Stimulated activated memory B cell treated with anti-CD40 and anti-IgM and Interleukin-4, amounts not matched to agents 10 μg/mL and 1 μg/mL and 100 μg/mL, for 72 hours (primary cell): ENCODE measurements around the gene SLC15A5.

Experiments
- ATAC-seq: fragments of 150-1000 bp; cut with Tn5 transposase; 2 replicates; pipeline ENCODE4 v1.10.0; 2021
- H3K27ac Mint-ChIP-seq: one replicate; pipeline ENCODE4 v1.8.0; 2022; ENCODE audit warnings: mild to moderate bottlenecking, mixed read lengths
- H3K27me3 Mint-ChIP-seq: one replicate; pipeline ENCODE4 v1.8.0; 2022; ENCODE audit warnings: mixed read lengths
- H3K36me3 Mint-ChIP-seq: one replicate; pipeline ENCODE4 v1.8.0; 2022; ENCODE audit warnings: mixed read lengths
- H3K4me1 Mint-ChIP-seq: one replicate; pipeline ENCODE4 v1.8.0; 2022; ENCODE audit warnings: mixed read lengths
- H3K4me3 Mint-ChIP-seq: one replicate; pipeline ENCODE4 v1.8.0; 2022; ENCODE audit warnings: mild to moderate bottlenecking, moderate library complexity, mixed read lengths
- H3K9me3 Mint-ChIP-seq: one replicate; pipeline ENCODE4 v1.8.0; 2022; ENCODE audit warnings: mixed read lengths

Gene SLC15A5

GRCh38 chr12:16229676-16230075 is 47.8 kb downstream of the SLC15A5 start:
- Mint-ChIP-seq H3K9me3 (peaks cover 3% of the 10 kb centered on the region), H3K4me3 (no peak overlapping the region), H3K27ac (no peak overlapping the region), H3K27me3 (no peaks in the 10 kb centered on the region), H3K36me3 (no peaks in the 10 kb centered on the region), H3K4me1 (no peaks in the 10 kb centered on the region)
- ATAC-seq, result no peak

DNA sequence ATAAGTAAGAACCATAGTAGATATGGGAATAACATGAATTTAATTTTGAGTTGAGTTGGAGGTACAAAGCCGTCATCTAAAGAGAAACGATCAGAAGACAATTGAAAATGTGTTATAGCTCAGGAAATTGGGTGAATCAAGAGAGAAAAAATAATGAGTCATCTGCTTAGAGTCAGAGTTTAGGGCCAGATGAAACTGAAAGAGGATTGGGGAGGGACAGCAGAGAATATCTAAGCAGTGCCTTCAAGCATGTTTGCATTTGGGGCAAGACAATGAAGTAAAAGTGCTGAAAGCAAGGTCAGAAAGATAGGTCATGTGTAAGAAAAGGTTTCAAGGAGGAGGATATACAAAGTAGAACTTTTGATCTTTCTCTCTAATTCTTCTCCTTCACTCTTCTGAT is 49.4 kb downstream of the SLC15A5 start:
- Mint-ChIP-seq H3K4me3 (no peak overlapping the region), H3K27me3 (no peaks in the 10 kb centered on the region), H3K36me3 (no peaks in the 10 kb centered on the region), H3K4me1 (no peaks in the 10 kb centered on the region), H3K9me3 (peaks cover 3% of the 10 kb centered on the region), H3K27ac (no peak overlapping the region)
- no peak for ATAC-seq

- no peaks in the 10 kb centered on the region for H3K27me3 Mint-ChIP-seq
- H3K36me3 Mint-ChIP-seq, result no peaks in the 10 kb centered on the region
- H3K4me3 Mint-ChIP-seq, result no peak overlapping the region
- H3K4me1 Mint-ChIP-seq, result no peaks in the 10 kb centered on the region
- ATAC-seq, result no peak
- no peak overlapping the region for H3K27ac Mint-ChIP-seq
- H3K9me3 Mint-ChIP-seq, result no peaks in the 10 kb centered on the region
Observed at GRCh38 chr12:16225692-16226091, 51.8 kb downstream of the SLC15A5 start.

- Mint-ChIP-seq H3K27ac (no peak overlapping the region), H3K4me3 (no peak overlapping the region), H3K9me3 (no peaks in the 10 kb centered on the region), H3K4me1 (no peaks in the 10 kb centered on the region), H3K27me3 (no peaks in the 10 kb centered on the region), H3K36me3 (no peaks in the 10 kb centered on the region)
- no peak for ATAC-seq
Observed at GRCh38 chr12:16224196-16224595, 53.3 kb downstream of the SLC15A5 start.

DNA sequence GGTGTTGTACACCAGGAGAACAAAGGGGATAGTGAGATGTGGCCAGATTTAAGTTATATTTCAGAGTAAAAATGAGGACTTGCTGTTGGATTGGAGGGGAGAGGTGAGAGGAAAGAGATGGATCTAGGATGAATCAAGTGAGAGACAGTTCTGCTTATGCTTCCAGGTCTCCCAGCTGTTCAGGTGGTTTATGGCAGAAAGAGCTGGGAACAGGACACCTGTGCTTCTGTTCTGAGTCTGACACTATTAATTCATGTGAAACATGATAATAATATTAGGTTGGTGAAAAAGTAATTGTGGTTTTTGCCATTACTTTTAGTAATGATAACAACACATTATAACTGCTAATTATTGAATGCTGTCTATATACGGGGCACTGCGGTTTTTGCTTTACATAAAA is 55.7 kb downstream of the SLC15A5 start:
- no peaks in the 10 kb centered on the region for H3K4me1 Mint-ChIP-seq
- ATAC-seq, result no peak
- H3K9me3 Mint-ChIP-seq, result no peaks in the 10 kb centered on the region
- no peaks in the 10 kb centered on the region for H3K27me3 Mint-ChIP-seq
- no peak overlapping the region for H3K27ac Mint-ChIP-seq
- no peaks in the 10 kb centered on the region for H3K36me3 Mint-ChIP-seq
- H3K4me3 Mint-ChIP-seq, result no peak overlapping the region

- Mint-ChIP-seq H3K36me3 (no peaks in the 10 kb centered on the region), H3K27me3 (no peaks in the 10 kb centered on the region), H3K4me1 (no peaks in the 10 kb centered on the region), H3K27ac (no peak overlapping the region), H3K9me3 (no peaks in the 10 kb centered on the region), H3K4me3 (no peak overlapping the region)
- ATAC-seq, result no peak
Observed at GRCh38 chr12:16220120-16220519, 57.4 kb downstream of the SLC15A5 start.

DNA sequence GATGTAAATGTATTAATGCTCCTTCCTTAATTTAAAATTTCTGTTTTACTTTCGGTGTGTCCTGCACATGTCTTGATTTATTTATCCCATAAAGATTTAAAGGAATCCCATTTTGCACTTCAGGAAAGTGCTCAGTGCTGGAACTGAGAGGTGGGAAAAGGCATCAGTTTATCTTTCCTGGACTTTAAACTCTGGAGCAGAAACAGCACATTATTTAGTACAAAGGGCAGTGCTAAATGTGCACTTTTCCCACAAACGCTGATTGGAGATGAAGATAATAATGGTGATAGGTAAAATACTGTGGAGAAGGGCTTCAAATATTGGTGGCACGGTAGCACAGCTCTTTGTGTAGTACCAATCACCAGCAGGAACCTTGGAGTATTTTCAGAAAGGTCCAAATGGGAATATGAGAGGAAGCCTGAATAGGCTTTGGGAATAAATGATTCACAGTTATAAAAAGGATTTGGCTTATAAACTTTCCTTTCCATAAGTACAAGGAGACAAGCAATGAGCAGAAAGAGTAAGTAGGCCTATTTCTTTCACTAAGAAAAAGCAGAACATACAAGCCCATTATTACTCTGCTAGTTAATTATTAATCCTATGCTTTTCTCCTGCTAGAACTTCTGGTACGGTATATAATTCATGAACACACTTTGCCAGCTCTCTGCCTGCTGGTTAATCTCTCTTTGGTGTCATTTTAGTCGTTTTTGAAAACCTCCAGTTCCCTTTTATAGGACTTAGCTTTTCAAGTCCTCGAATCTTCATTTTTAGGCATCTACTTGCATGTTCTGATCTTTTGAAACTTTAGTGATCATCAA is 58.3 kb downstream of the SLC15A5 start:
- H3K27ac Mint-ChIP-seq, result no peak overlapping the region
- H3K4me1 Mint-ChIP-seq, result no peaks in the 10 kb centered on the region
- no peaks in the 10 kb centered on the region for H3K27me3 Mint-ChIP-seq
- H3K4me3 Mint-ChIP-seq, result no peak overlapping the region
- H3K9me3 Mint-ChIP-seq, result no peaks in the 10 kb centered on the region
- no peak for ATAC-seq
- H3K36me3 Mint-ChIP-seq, result no peaks in the 10 kb centered on the region

GRCh38 chr12:16218234-16218633 is 59.3 kb downstream of the SLC15A5 start:
- no peak overlapping the region for H3K27ac Mint-ChIP-seq
- no peaks in the 10 kb centered on the region for H3K27me3 Mint-ChIP-seq
- H3K4me1 Mint-ChIP-seq, result no peaks in the 10 kb centered on the region
- no peaks in the 10 kb centered on the region for H3K9me3 Mint-ChIP-seq
- no peak for ATAC-seq
- no peaks in the 10 kb centered on the region for H3K36me3 Mint-ChIP-seq
- H3K4me3 Mint-ChIP-seq, result no peak overlapping the region

- no peaks in the 10 kb centered on the region for H3K36me3 Mint-ChIP-seq
- no peaks in the 10 kb centered on the region for H3K4me1 Mint-ChIP-seq
- no peak overlapping the region for H3K27ac Mint-ChIP-seq
- H3K4me3 Mint-ChIP-seq, result no peak overlapping the region
- no peaks in the 10 kb centered on the region for H3K9me3 Mint-ChIP-seq
- no peak for ATAC-seq
- H3K27me3 Mint-ChIP-seq, result no peaks in the 10 kb centered on the region
Observed at GRCh38 chr12:16211731-16212130, 65.8 kb downstream of the SLC15A5 start.

- ATAC-seq, result peak; percentile 86
- no peaks in the 10 kb centered on the region for H3K27me3 Mint-ChIP-seq
- no peak overlapping the region for H3K4me3 Mint-ChIP-seq
- peaks cover 10% of the 10 kb centered on the region for H3K9me3 Mint-ChIP-seq
- no peak overlapping the region for H3K27ac Mint-ChIP-seq
- H3K4me1 Mint-ChIP-seq, result no peaks in the 10 kb centered on the region
- no peaks in the 10 kb centered on the region for H3K36me3 Mint-ChIP-seq
Observed at GRCh38 chr12:16198884-16199283, 78.6 kb downstream of the SLC15A5 start.

- Mint-ChIP-seq H3K4me1 (no peaks in the 10 kb centered on the region), H3K27me3 (no peaks in the 10 kb centered on the region), H3K36me3 (no peaks in the 10 kb centered on the region), H3K9me3 (peaks cover 10% of the 10 kb centered on the region), H3K27ac (no peak overlapping the region), H3K4me3 (no peak overlapping the region)
- ATAC-seq, result no peak
Observed at GRCh38 chr12:16197600-16197999, 79.9 kb downstream of the SLC15A5 start.

DNA sequence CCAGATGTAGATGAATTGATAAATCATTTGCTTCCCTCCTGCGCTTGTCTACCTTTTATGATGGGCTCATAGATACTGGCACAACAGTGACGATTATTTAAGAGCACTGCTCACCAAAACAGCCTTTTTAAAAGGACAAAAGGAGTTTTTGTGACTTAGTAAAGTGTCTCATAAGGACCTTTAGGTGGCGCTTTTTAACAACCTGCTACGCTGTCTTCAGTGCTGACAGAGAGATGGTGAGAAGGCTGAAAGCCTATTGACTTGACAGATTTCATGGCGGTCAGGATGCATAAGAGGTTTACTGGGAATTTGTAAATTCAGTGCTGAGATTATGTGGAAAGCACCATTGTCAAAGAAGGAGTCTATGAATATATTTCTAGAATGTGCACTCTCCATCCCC is 87.6 kb downstream of the SLC15A5 start:
- Mint-ChIP-seq H3K27me3 (no peaks in the 10 kb centered on the region), H3K4me1 (no peaks in the 10 kb centered on the region), H3K9me3 (no peaks in the 10 kb centered on the region), H3K27ac (no peak overlapping the region), H3K4me3 (no peak overlapping the region), H3K36me3 (no peaks in the 10 kb centered on the region)
- ATAC-seq, result no peak

DNA sequence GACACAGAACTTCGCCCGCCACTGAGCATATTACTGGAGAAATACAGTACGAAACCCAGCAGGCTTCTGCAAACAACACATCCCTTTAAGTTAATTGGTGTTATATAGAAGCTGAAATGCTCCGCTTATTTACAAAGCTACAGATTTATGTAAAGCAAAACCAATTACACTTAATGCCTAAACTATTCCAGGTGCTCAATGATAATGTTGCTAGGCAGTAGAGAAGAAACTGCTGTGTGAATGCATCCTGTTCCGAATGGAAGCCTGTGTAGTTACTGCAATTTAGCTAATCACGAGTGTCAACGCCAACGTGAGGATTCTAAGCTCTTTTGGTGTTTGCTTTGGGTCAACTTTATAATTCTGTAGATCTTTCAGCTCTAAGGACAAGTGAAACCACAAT is 89.8 kb downstream of the SLC15A5 start:
- Mint-ChIP-seq H3K27me3 (no peaks in the 10 kb centered on the region), H3K4me1 (no peaks in the 10 kb centered on the region), H3K4me3 (no peak overlapping the region), H3K27ac (no peak overlapping the region), H3K9me3 (no peaks in the 10 kb centered on the region), H3K36me3 (no peaks in the 10 kb centered on the region)
- ATAC-seq, result no peak

GRCh38 chr12:16184681-16185080 is 92.8 kb downstream of the SLC15A5 start:
- Mint-ChIP-seq H3K4me1 (no peaks in the 10 kb centered on the region), H3K36me3 (no peaks in the 10 kb centered on the region), H3K9me3 (peaks cover 5% of the 10 kb centered on the region), H3K27ac (no peak overlapping the region), H3K4me3 (no peak overlapping the region), H3K27me3 (no peaks in the 10 kb centered on the region)
- no peak for ATAC-seq

DNA sequence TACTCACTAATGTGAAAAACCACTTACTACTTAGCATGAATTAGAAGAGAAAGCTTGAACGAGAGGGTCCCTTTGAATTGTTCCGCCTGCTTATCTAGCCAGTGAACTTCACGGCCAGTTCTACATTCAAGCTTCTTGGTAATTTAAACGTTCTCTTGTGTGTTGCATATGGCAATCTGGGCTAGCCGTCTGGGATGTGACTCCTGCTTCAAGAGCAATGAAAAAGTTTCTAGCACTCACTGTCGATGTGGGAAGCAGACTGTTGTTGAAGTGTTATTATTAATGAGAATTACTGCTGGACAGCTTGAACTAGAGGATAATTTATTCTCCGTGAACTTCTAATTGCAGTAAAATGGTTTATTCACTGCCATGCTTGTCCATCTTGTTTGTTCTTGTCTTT is 93.9 kb downstream of the SLC15A5 start:
- H3K4me1 Mint-ChIP-seq, result no peaks in the 10 kb centered on the region
- ATAC-seq, result no peak
- no peaks in the 10 kb centered on the region for H3K36me3 Mint-ChIP-seq
- H3K27ac Mint-ChIP-seq, result no peak overlapping the region
- no peak overlapping the region for H3K4me3 Mint-ChIP-seq
- no peaks in the 10 kb centered on the region for H3K27me3 Mint-ChIP-seq
- H3K9me3 Mint-ChIP-seq, result peaks cover 5% of the 10 kb centered on the region

DNA sequence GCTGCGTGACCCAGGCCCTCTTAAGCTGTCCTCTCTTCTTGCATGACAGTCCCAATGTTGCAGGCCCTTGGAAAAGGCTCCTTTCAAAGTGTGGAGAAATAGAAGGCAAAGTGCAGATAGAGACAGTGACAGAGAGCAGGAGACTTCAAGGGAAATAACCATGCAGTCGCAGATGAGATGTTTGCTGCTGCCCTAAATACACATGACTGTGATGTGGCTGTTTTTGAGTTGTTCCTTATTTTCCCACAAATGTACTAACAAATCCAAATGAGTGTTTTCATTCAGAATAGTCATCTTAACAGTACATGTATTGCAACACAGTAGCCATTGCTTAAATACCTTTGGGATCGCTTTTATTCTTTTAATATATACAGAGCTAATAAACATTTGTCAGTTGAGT is 101.6 kb downstream of the SLC15A5 start:
- no peak for ATAC-seq
- Mint-ChIP-seq H3K27me3 (no peaks in the 10 kb centered on the region), H3K27ac (no peak overlapping the region), H3K4me3 (no peak overlapping the region), H3K9me3 (peaks cover 5% of the 10 kb centered on the region), H3K36me3 (no peaks in the 10 kb centered on the region), H3K4me1 (no peaks in the 10 kb centered on the region)
